ENCODE data around the gene OPCML.

The OPCML gene

GRCh38 chr11:132588366-132588765 is 943.9 kb downstream of the OPCML start:
- Histone ChIP-seq H2AFZ (ENCODE audit: low read depth, low read length) (no peak overlapping the region), H3K36me3 (ENCODE audit: insufficient read depth, low read length) (no peaks in the 10 kb centered on the region), H3K27me3 (ENCODE audit: insufficient read depth, low read length) (no peaks in the 10 kb centered on the region), H3K9me3 (ENCODE audit: low read length) (no peaks in the 10 kb centered on the region), H3K4me1 (ENCODE audit: insufficient read depth, low read length) (peaks cover 3% of the 10 kb centered on the region), H3K4me3 (ENCODE audit: low read length) (no peak overlapping the region)

GRCh38 chr11:132587716-132588115 is 944.6 kb downstream of the OPCML start:
- H3K4me1 ChIP-seq (ENCODE audit: insufficient read depth, low read length) = peaks cover 3% of the 10 kb centered on the region
- H2AFZ ChIP-seq (ENCODE audit: low read depth, low read length) = no peak overlapping the region
- H3K4me3 ChIP-seq (ENCODE audit: low read length) = no peak overlapping the region
- H3K36me3 ChIP-seq (ENCODE audit: insufficient read depth, low read length) = no peaks in the 10 kb centered on the region
- no peaks in the 10 kb centered on the region for H3K27me3 ChIP-seq (ENCODE audit: insufficient read depth, low read length)
- no peaks in the 10 kb centered on the region for H3K9me3 ChIP-seq (ENCODE audit: low read length)

GRCh38 chr11:132586801-132587200 is 945.5 kb downstream of the OPCML start:
- H3K9me3 ChIP-seq (ENCODE audit: low read length) = no peaks in the 10 kb centered on the region
- peaks cover 3% of the 10 kb centered on the region for H3K4me1 ChIP-seq (ENCODE audit: insufficient read depth, low read length)
- no peaks in the 10 kb centered on the region for H3K27me3 ChIP-seq (ENCODE audit: insufficient read depth, low read length)
- no peaks in the 10 kb centered on the region for H3K36me3 ChIP-seq (ENCODE audit: insufficient read depth, low read length)
- H3K4me3 ChIP-seq (ENCODE audit: low read length) = no peak overlapping the region
- no peak overlapping the region for H2AFZ ChIP-seq (ENCODE audit: low read depth, low read length)

GRCh38 chr11:132579634-132580327 is 952.5 kb downstream of the OPCML start:
- Histone ChIP-seq H3K4me3 (ENCODE audit: low read length) (no peak overlapping the region), H3K9me3 (ENCODE audit: low read length) (no peaks in the 10 kb centered on the region)

GRCh38 chr11:132579136-132579535 is 953.2 kb downstream of the OPCML start:
- H3K27me3 ChIP-seq (ENCODE audit: insufficient read depth, low read length) = no peaks in the 10 kb centered on the region
- H3K9me3 ChIP-seq (ENCODE audit: low read length) = no peaks in the 10 kb centered on the region
- no peaks in the 10 kb centered on the region for H3K36me3 ChIP-seq (ENCODE audit: insufficient read depth, low read length)
- H2AFZ ChIP-seq (ENCODE audit: low read depth, low read length) = no peak overlapping the region
- H3K4me3 ChIP-seq (ENCODE audit: low read length) = no peak overlapping the region
- H3K4me1 ChIP-seq (ENCODE audit: insufficient read depth, low read length) = peaks cover 13% of the 10 kb centered on the region

More at GRCh38 chr11:132579634-132580327, 952.5 kb downstream of the OPCML start:
- peaks cover 13% of the 10 kb centered on the region for H3K4me1 ChIP-seq (ENCODE audit: insufficient read depth, low read length)
- H2AFZ ChIP-seq (ENCODE audit: low read depth, low read length) = no peak overlapping the region
- H3K36me3 ChIP-seq (ENCODE audit: insufficient read depth, low read length) = no peaks in the 10 kb centered on the region
- H3K27me3 ChIP-seq (ENCODE audit: insufficient read depth, low read length) = no peaks in the 10 kb centered on the region

GRCh38 chr11:132578580-132578979 is 953.7 kb downstream of the OPCML start:
- no peak overlapping the region for H2AFZ ChIP-seq (ENCODE audit: low read depth, low read length)
- H3K36me3 ChIP-seq (ENCODE audit: insufficient read depth, low read length) = no peaks in the 10 kb centered on the region
- no peaks in the 10 kb centered on the region for H3K27me3 ChIP-seq (ENCODE audit: insufficient read depth, low read length)
- peaks cover 13% of the 10 kb centered on the region for H3K4me1 ChIP-seq (ENCODE audit: insufficient read depth, low read length)
- no peaks in the 10 kb centered on the region for H3K9me3 ChIP-seq (ENCODE audit: low read length)
- H3K4me3 ChIP-seq (ENCODE audit: low read length) = no peak overlapping the region

- Histone ChIP-seq H3K4me3 (ENCODE audit: low read length) (no peak overlapping the region), H3K27me3 (ENCODE audit: insufficient read depth, low read length) (no peaks in the 10 kb centered on the region), H3K9me3 (ENCODE audit: low read length) (no peaks in the 10 kb centered on the region), H3K36me3 (ENCODE audit: insufficient read depth, low read length) (no peaks in the 10 kb centered on the region), H2AFZ (ENCODE audit: low read depth, low read length) (no peak overlapping the region), H3K4me1 (ENCODE audit: insufficient read depth, low read length) (peaks cover 13% of the 10 kb centered on the region)
Measured at GRCh38 chr11:132576706-132577105, 955.6 kb downstream of the OPCML start.

GRCh38 chr11:132564091-132564885 is 968.0 kb downstream of the OPCML start:
- no peak overlapping the region for H2AFZ ChIP-seq (ENCODE audit: low read depth, low read length)
- no peaks in the 10 kb centered on the region for H3K36me3 ChIP-seq (ENCODE audit: insufficient read depth, low read length)
- no peaks in the 10 kb centered on the region for H3K27me3 ChIP-seq (ENCODE audit: insufficient read depth, low read length)
- peaks cover 4% of the 10 kb centered on the region for H3K4me1 ChIP-seq (ENCODE audit: insufficient read depth, low read length)
- H3K9me3 ChIP-seq (ENCODE audit: low read length) = no peaks in the 10 kb centered on the region
- no peak overlapping the region for H3K4me3 ChIP-seq (ENCODE audit: low read length)

GRCh38 chr11:132563050-132563449 is 969.3 kb downstream of the OPCML start:
- Histone ChIP-seq H3K36me3 (ENCODE audit: insufficient read depth, low read length) (no peaks in the 10 kb centered on the region), H3K4me3 (ENCODE audit: low read length) (no peak overlapping the region), H3K9me3 (ENCODE audit: low read length) (no peaks in the 10 kb centered on the region), H3K4me1 (ENCODE audit: insufficient read depth, low read length) (peaks cover 9% of the 10 kb centered on the region), H3K27me3 (ENCODE audit: insufficient read depth, low read length) (no peaks in the 10 kb centered on the region), H2AFZ (ENCODE audit: low read depth, low read length) (no peak overlapping the region)

- no peaks in the 10 kb centered on the region for H3K27me3 ChIP-seq (ENCODE audit: insufficient read depth, low read length)
- H3K4me3 ChIP-seq (ENCODE audit: low read length) = no peak overlapping the region
- H3K9me3 ChIP-seq (ENCODE audit: low read length) = no peaks in the 10 kb centered on the region
- no peak overlapping the region for H2AFZ ChIP-seq (ENCODE audit: low read depth, low read length)
- peaks cover 9% of the 10 kb centered on the region for H3K4me1 ChIP-seq (ENCODE audit: insufficient read depth, low read length)
- no peaks in the 10 kb centered on the region for H3K36me3 ChIP-seq (ENCODE audit: insufficient read depth, low read length)
Measured at GRCh38 chr11:132561937-132562336, 970.4 kb downstream of the OPCML start.

GRCh38 chr11:132559331-132560036 is 972.8 kb downstream of the OPCML start:
- H3K27me3 ChIP-seq (ENCODE audit: insufficient read depth, low read length) = no peaks in the 10 kb centered on the region
- no peak overlapping the region for H3K4me3 ChIP-seq (ENCODE audit: low read length)
- peaks cover 9% of the 10 kb centered on the region for H3K4me1 ChIP-seq (ENCODE audit: insufficient read depth, low read length)
- no peaks in the 10 kb centered on the region for H3K36me3 ChIP-seq (ENCODE audit: insufficient read depth, low read length)
- H3K9me3 ChIP-seq (ENCODE audit: low read length) = no peaks in the 10 kb centered on the region
- H2AFZ ChIP-seq (ENCODE audit: low read depth, low read length) = no peak overlapping the region

- H3K9me3 ChIP-seq (ENCODE audit: low read length) = no peaks in the 10 kb centered on the region
- peaks cover 9% of the 10 kb centered on the region for H3K4me1 ChIP-seq (ENCODE audit: insufficient read depth, low read length)
- H3K36me3 ChIP-seq (ENCODE audit: insufficient read depth, low read length) = no peaks in the 10 kb centered on the region
- no peak overlapping the region for H3K4me3 ChIP-seq (ENCODE audit: low read length)
- no peak overlapping the region for H2AFZ ChIP-seq (ENCODE audit: low read depth, low read length)
- no peaks in the 10 kb centered on the region for H3K27me3 ChIP-seq (ENCODE audit: insufficient read depth, low read length)
Measured at GRCh38 chr11:132556316-132556715, 976.0 kb downstream of the OPCML start.

- no peak overlapping the region for H2AFZ ChIP-seq (ENCODE audit: low read depth, low read length)
- H3K9me3 ChIP-seq (ENCODE audit: low read length) = no peaks in the 10 kb centered on the region
- H3K27me3 ChIP-seq (ENCODE audit: insufficient read depth, low read length) = no peaks in the 10 kb centered on the region
- no peak overlapping the region for H3K4me3 ChIP-seq (ENCODE audit: low read length)
- no peaks in the 10 kb centered on the region for H3K36me3 ChIP-seq (ENCODE audit: insufficient read depth, low read length)
- peaks cover 9% of the 10 kb centered on the region for H3K4me1 ChIP-seq (ENCODE audit: insufficient read depth, low read length)
Measured at GRCh38 chr11:132555617-132556016, 976.7 kb downstream of the OPCML start.

Measured in neuron (in vitro differentiated cells).